Measurements from ENCODE around the gene SREBF2.

SREBF2 gene

GRCh38 chr22:41936894-41937169 lies 103.9 kb downstream of the SREBF2 start:
- TF ChIP-seq CTCF (IDR thresholded peaks at IDR 0.05; ENCODE audit: low read depth, low read length): no peak
- Histone ChIP-seq H3K9me3 (ENCODE audit: severe bottlenecking) (no peaks in the 10 kb centered on the region), H3K27ac (no peak overlapping the region), H3K36me3 (peaks cover 73% of the 10 kb centered on the region), H3K4me3 (ENCODE audit: low read depth, low read length) (no peak overlapping the region), H3K27me3 (ENCODE audit: insufficient read depth, low read depth, severe bottlenecking) (no peaks in the 10 kb centered on the region)
- DNase-seq: no peak

- H3K27me3 ChIP-seq (ENCODE audit: insufficient read depth, low read depth, severe bottlenecking): no peaks in the 10 kb centered on the region
- TF ChIP-seq CTCF (IDR thresholded peaks at IDR 0.05; ENCODE audit: low read depth, low read length): no peak
- H3K9me3 ChIP-seq (ENCODE audit: severe bottlenecking): no peaks in the 10 kb centered on the region
- no peak for DNase-seq
- H3K27ac ChIP-seq: no peak overlapping the region
- H3K36me3 ChIP-seq: peaks cover 89% of the 10 kb centered on the region
- no peak overlapping the region for H3K4me3 ChIP-seq (ENCODE audit: low read depth, low read length)
Observed at GRCh38 chr22:41939981-41940831, 107.3 kb downstream of the SREBF2 start.

GRCh38 chr22:41940832-41941765 lies 108.2 kb downstream of the SREBF2 start:
- Histone ChIP-seq H3K36me3 (peaks cover 92% of the 10 kb centered on the region), H3K27me3 (ENCODE audit: insufficient read depth, low read depth, severe bottlenecking) (no peaks in the 10 kb centered on the region), H3K27ac (0 out of 2 replicates have a peak overlapping the region, but pooled peaks have one; percentile 12), H3K9me3 (ENCODE audit: severe bottlenecking) (no peaks in the 10 kb centered on the region), H3K4me3 (ENCODE audit: low read depth, low read length) (no peak overlapping the region)
- peak; percentile 84 for DNase-seq
- peak; percentile 92 for TF ChIP-seq CTCF (IDR thresholded peaks at IDR 0.05; ENCODE audit: low read depth, low read length)

GRCh38 chr22:41943661-41944209 lies 110.8 kb downstream of the SREBF2 start:
- H3K27me3 ChIP-seq (ENCODE audit: insufficient read depth, low read depth, severe bottlenecking): no peaks in the 10 kb centered on the region
- no peak overlapping the region for H3K27ac ChIP-seq
- no peak for DNase-seq
- no peak for TF ChIP-seq CTCF (IDR thresholded peaks at IDR 0.05; ENCODE audit: low read depth, low read length)
- no peak overlapping the region for H3K4me3 ChIP-seq (ENCODE audit: low read depth, low read length)
- H3K9me3 ChIP-seq (ENCODE audit: severe bottlenecking): no peaks in the 10 kb centered on the region
- H3K36me3 ChIP-seq: peaks cover 73% of the 10 kb centered on the region

- Histone ChIP-seq H3K9me3 (ENCODE audit: severe bottlenecking) (no peaks in the 10 kb centered on the region), H3K27ac (peak within 1 kb of the TSS; percentile 98), H3K4me3 (ENCODE audit: low read depth, low read length) (peak within 1 kb of the TSS; percentile 83), H3K36me3 (peaks cover 45% of the 10 kb centered on the region), H3K27me3 (ENCODE audit: insufficient read depth, low read depth, severe bottlenecking) (no peaks in the 10 kb centered on the region)
- no peak for TF ChIP-seq CTCF (IDR thresholded peaks at IDR 0.05; ENCODE audit: low read depth, low read length)
- peak; percentile 97 for DNase-seq
Observed at GRCh38 chr22:41946629-41947423, 113.9 kb downstream of the SREBF2 start, which contains the start of gene CENPM. Gene CENPM (minus strand): TSS chr22:41947152. CDS start chr22:41947076, 76 bp downstream.
